H9 (cell line): ENCODE measurements around the gene CACNA1I. TPM values are rescaled to one million over a fixed set of nuclear protein-coding genes. Genes with fewer than 3 reads are reported as not detected.

Experiments used
- DNase-seq: peaks from one replicate; pipeline ENCODE4 v3.0.0-alpha.2; 2017
- H2AFZ ChIP-seq: one replicate; pipeline ENCODE4 v1.6.1; 2013; ENCODE audit warnings: mild to moderate bottlenecking, low read length, control low read depth, moderate library complexity
- H2AK5ac ChIP-seq: 2 replicates; pipeline ENCODE4 v1.6.1; 2013; ENCODE audit warnings: low read length, control low read depth, mixed read lengths; ENCODE audit not compliant: insufficient read length
- H2BK120ac ChIP-seq: one replicate; pipeline ENCODE4 v1.6.1; 2013; ENCODE audit warnings: low read depth, mild to moderate bottlenecking, low read length, control low read depth, inconsistent platforms; ENCODE audit not compliant: poor library complexity, severe bottlenecking
- H2BK12ac ChIP-seq: 2 replicates; pipeline ENCODE4 v1.6.1; 2013; ENCODE audit warnings: low read length, control low read depth, mixed read lengths, low read depth; ENCODE audit not compliant: insufficient read length
- H2BK15ac ChIP-seq: 2 replicates; pipeline ENCODE4 v1.6.1; 2013; ENCODE audit warnings: low read depth, low read length, control low read depth
- H2BK20ac ChIP-seq: one replicate; pipeline ENCODE4 v1.6.1; 2013; ENCODE audit warnings: low read depth, mild to moderate bottlenecking, low read length, control low read depth, inconsistent platforms; ENCODE audit not compliant: poor library complexity, severe bottlenecking
- H2BK5ac ChIP-seq: 2 replicates; pipeline ENCODE4 v1.6.1; 2013; ENCODE audit warnings: low read length, control low read depth, mixed read lengths; ENCODE audit not compliant: insufficient read length
- H3K14ac ChIP-seq: 2 replicates; pipeline ENCODE4 v1.6.1; 2013; ENCODE audit warnings: low read length, control low read depth; ENCODE audit not compliant: insufficient read depth
- H3K18ac ChIP-seq: 2 replicates; pipeline ENCODE4 v1.6.1; 2013; ENCODE audit warnings: low read depth, mild to moderate bottlenecking, mixed read lengths, low read length, control low read depth; ENCODE audit not compliant: insufficient read length
- H3K23ac ChIP-seq: 2 replicates; pipeline ENCODE4 v1.6.1; 2013; ENCODE audit warnings: low read length, control low read depth, mixed read lengths, low read depth; ENCODE audit not compliant: insufficient read length
- H3K23me2 ChIP-seq: 2 replicates; pipeline ENCODE4 v1.6.1; 2013; ENCODE audit warnings: low read depth, mild to moderate bottlenecking, mixed read lengths, low read length, control low read depth; ENCODE audit not compliant: insufficient read length, poor library complexity, severe bottlenecking
- H3K27ac ChIP-seq: 2 replicates; pipeline ENCODE4 v1.5.1; 2013; ENCODE audit warnings: low read length, control low read depth, mixed read lengths, low read depth; ENCODE audit not compliant: insufficient read length
- H3K27me3 ChIP-seq: 2 replicates; pipeline ENCODE4 v1.6.1; 2013; ENCODE audit warnings: low read length, control low read depth, inconsistent platforms; ENCODE audit not compliant: insufficient read depth
- H3K4ac ChIP-seq: 2 replicates; pipeline ENCODE4 v1.6.1; 2013; ENCODE audit warnings: low read depth, mild to moderate bottlenecking, control low read depth, inconsistent platforms, low read length, moderate library complexity
- H3K4me1 ChIP-seq: 2 replicates; pipeline ENCODE4 v1.6.1; 2013; ENCODE audit warnings: low read length, control low read depth, inconsistent platforms; ENCODE audit not compliant: insufficient read depth
- H3K4me2 ChIP-seq: 2 replicates; pipeline ENCODE4 v1.6.1; 2013; ENCODE audit warnings: low read length, control low read depth, mixed read lengths; ENCODE audit not compliant: insufficient read length, insufficient read depth
- H3K56ac ChIP-seq: 2 replicates; pipeline ENCODE4 v1.6.1; 2013; ENCODE audit warnings: low read depth, mild to moderate bottlenecking, mixed read lengths, low read length, control low read depth; ENCODE audit not compliant: insufficient read length
- H3K79me1 ChIP-seq: 2 replicates; pipeline ENCODE4 v1.6.1; 2013; ENCODE audit warnings: low read depth, mild to moderate bottlenecking, moderate library complexity, low read length, control low read depth, inconsistent platforms; ENCODE audit not compliant: insufficient read depth, poor library complexity, severe bottlenecking
- H3K79me2 ChIP-seq: 2 replicates; pipeline ENCODE4 v1.6.1; 2013; ENCODE audit warnings: low read length, control low read depth, inconsistent platforms; ENCODE audit not compliant: insufficient read depth
- H3K9ac ChIP-seq: 2 replicates; pipeline ENCODE4 v1.6.1; 2013; ENCODE audit warnings: low read length, control low read depth, mixed read lengths; ENCODE audit not compliant: insufficient read length; ENCODE audit errors: extremely low read depth
- H3K9me3 ChIP-seq: one replicate; pipeline ENCODE4 v1.6.1; 2013; ENCODE audit warnings: low read depth, low read length, inconsistent platforms; ENCODE audit not compliant: control insufficient read depth
- H3T11ph ChIP-seq: one replicate; pipeline ENCODE4 v1.6.1; 2013; ENCODE audit warnings: mild to moderate bottlenecking, low read length, control low read depth, inconsistent platforms
- H4K20me1 ChIP-seq: one replicate; pipeline ENCODE4 v1.6.1; 2013; ENCODE audit not compliant: control insufficient read depth, insufficient read length, insufficient read depth
- H4K5ac ChIP-seq: 2 replicates; pipeline ENCODE4 v1.6.1; 2013; ENCODE audit warnings: low read depth, mild to moderate bottlenecking, mixed read lengths, low read length, control low read depth; ENCODE audit not compliant: insufficient read length
- H4K8ac ChIP-seq: replicated peaks from 2 replicates; pipeline ENCODE4 v1.6.1; 2013; ENCODE audit warnings: low read length, control low read depth, mixed read lengths, low read depth; ENCODE audit not compliant: insufficient read length
- H4K91ac ChIP-seq: 2 replicates; pipeline ENCODE4 v1.6.1; 2013; ENCODE audit warnings: low read depth, mild to moderate bottlenecking, moderate library complexity, mixed read lengths, low read length, control low read depth; ENCODE audit not compliant: insufficient read length
- H3K27ac Mint-ChIP-seq, 3 experiments: 2 replicates in 2 of 3; 3 replicates in 1 of 3; pipeline ENCODE4 v1.8.0; 2020 to 2021; ENCODE audit warnings: mixed read lengths in 3 of 3, mild to moderate bottlenecking in 1 of 3, moderate library complexity in 1 of 3
- H3K27me3 Mint-ChIP-seq: 2 replicates; pipeline ENCODE4 v1.8.0; 2021; ENCODE audit warnings: low read depth, mild to moderate bottlenecking, moderate library complexity, mixed read lengths
- H3K36me3 Mint-ChIP-seq, 3 experiments: 2 replicates in 2 of 3; 3 replicates in 1 of 3; pipeline ENCODE4 v1.8.0; 2020 to 2021; ENCODE audit warnings: low read depth in 3 of 3, mixed read lengths in 3 of 3; ENCODE audit not compliant: insufficient read depth in 1 of 3
- H3K4me1 Mint-ChIP-seq, 2 experiments: 2 replicates each; pipeline ENCODE4 v1.8.0; 2020; ENCODE audit warnings: mixed read lengths in 2 of 2
- H3K4me3 Mint-ChIP-seq, 2 experiments: 2 replicates in 1 of 2; 3 replicates in 1 of 2; pipeline ENCODE4 v1.8.0; 2020 to 2021; ENCODE audit warnings: mild to moderate bottlenecking in 2 of 2, mixed read lengths in 2 of 2, moderate library complexity in 1 of 2
- H3K9me3 Mint-ChIP-seq, 2 experiments: 2 replicates in 1 of 2; 3 replicates in 1 of 2; pipeline ENCODE4 v1.8.0; 2020; ENCODE audit warnings: mild to moderate bottlenecking in 2 of 2, mixed read lengths in 2 of 2, moderate library complexity in 1 of 2
- CTCF ChIP-seq: fragments of 200-600 bp; sonication (generic); conservative IDR thresholded peaks from 3 replicates; pipeline ENCODE4 v1.8.0; 2021; ENCODE audit warnings: antibody characterized with exemption, mild to moderate bottlenecking
- WGBS: extraction: QIAGEN DNeasy Blood & Tissue Kit; methylation state at CpG from one replicate; pipeline ENCODE4 v1.1.7; 2013; ENCODE audit warnings: missing lambda C conversion rate, low lambda C conversion rate, mixed read lengths; ENCODE audit not compliant: insufficient read length; ENCODE audit errors: extremely low coverage; 5-methylcytosine and 5-hydroxymethylcytosine counted together
- total RNA-seq: library from RNA; stranded (reverse); gene quantifications from 2 replicates; pipeline ENCODE4 v1.2.1, GENCODE V29; 2021

The CACNA1I gene
- total RNA-seq, 1 experiment from 2014 or later: 0.50 TPM

DNA sequence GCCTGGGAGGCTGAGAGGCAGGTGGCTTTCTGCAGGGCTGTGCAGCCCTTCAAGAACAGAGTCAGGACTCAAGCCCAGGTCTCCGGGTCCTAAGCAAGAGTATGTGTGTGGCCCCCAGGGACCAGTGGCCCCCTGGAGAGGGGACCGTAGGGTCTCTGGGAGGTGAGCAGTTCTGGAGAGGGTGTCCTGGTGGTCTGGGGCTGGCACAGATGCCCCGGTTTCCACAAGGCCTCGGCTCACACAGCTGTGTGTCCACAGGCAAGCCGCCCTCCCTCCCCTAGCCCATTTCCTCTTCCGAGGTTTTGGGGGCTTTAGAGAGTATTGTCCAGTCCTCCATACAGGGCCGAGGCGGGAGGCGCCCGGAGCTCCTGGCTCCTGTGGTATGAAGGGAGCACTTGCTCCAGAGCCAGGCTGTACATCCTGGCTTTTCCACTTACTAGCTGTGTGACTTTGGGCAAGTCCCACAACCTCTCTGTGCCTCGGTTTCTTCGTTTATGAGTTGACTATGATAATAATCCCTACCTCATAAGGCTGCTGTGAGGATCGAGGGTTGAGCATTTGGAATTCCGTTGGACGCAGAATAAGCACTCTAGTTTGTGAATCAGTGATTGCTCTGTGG lies 34.6 kb upstream of the CACNA1I start:
- Histone ChIP-seq H3K14ac (no peak overlapping the region), H3T11ph (no peak overlapping the region), H2BK12ac (no peak overlapping the region), H3K9ac (no peak overlapping the region), H4K91ac (no peak overlapping the region), H3K4me1 (peaks cover 2% of the 10 kb centered on the region; the same call in 1 of the 2 replicates), H3K79me1 (no peaks in the 10 kb centered on the region), H3K18ac (no peak overlapping the region), H4K5ac (no peak overlapping the region), H3K4me2 (peak overlapping the region; percentile 2), H3K27ac (no peak overlapping the region), H3K27me3 (no peaks in the 10 kb centered on the region), H2BK20ac (no peak overlapping the region), H2BK15ac (no peak overlapping the region), H2AFZ (no peak overlapping the region), H3K56ac (no peak overlapping the region), H3K79me2 (peaks cover 2% of the 10 kb centered on the region; the same call in 1 of the 2 replicates), H3K9me3 (no peaks in the 10 kb centered on the region), H2BK5ac (no peak overlapping the region), H3K23me2 (peaks cover 5% of the 10 kb centered on the region), H4K8ac (no peak overlapping the region), H3K23ac (no peak overlapping the region), H3K4ac (no peak overlapping the region), H2BK120ac (no peak overlapping the region), H2AK5ac (no peak overlapping the region), H4K20me1 (no peaks in the 10 kb centered on the region)
- Mint-ChIP-seq H3K4me3 (no peak overlapping the region), H3K27ac (no peak overlapping the region), H3K27me3 (peaks cover 7% of the 10 kb centered on the region), H3K4me1 (peaks cover 37 to 44% of the 10 kb centered on the region in 2 experiments), H3K9me3 (no peaks in the 10 kb centered on the region; a peak in 1 of 5 replicates), H3K36me3 (peaks cover 0 to 11% (median 7%) of the 10 kb centered on the region in 3 experiments; a peak in 4 of 7 replicates)
- no peak for TF ChIP-seq CTCF
- DNase-seq: no peak
- no CpG with 5 or more reads among the region's 15 CpGs for WGBS
